IMR-90 (cell line): Measurements from ENCODE around the gene TTLL8. TPM values are rescaled to one million over a fixed set of nuclear protein-coding genes. Genes with fewer than 3 reads are reported as not detected.
"Not testable (repeated sequence)": the region's sequence is repeated elsewhere in the genome, so short reads cannot be mapped to it uniquely, and the experiment has no call there.

Source experiments
- ATAC-seq: fragments of 200-7000 bp; cut with Tn5 transposase; 2 replicates; pipeline ENCODE4 v1.9.1; 2020; ENCODE audit warnings: low read depth, mild to moderate bottlenecking, moderate library complexity
- BruUV-seq: library from RNA; stranded (reverse); fragments of 400-500 nt; replicated peaks from 2 replicates; lab custom pipeline; 2021; lab: Mats Ljungman, UMichigan
- CTCF ChIA-PET: fragments of 300-600 bp; formaldehyde crosslinking; extraction: SDS; loops from one replicate; lab custom pipeline; 2021; ENCODE audit warnings: antibody characterized with exemption; lab: Yijun Ruan, JAX
- POLR2A ChIA-PET: fragments of 300-600 bp; sonication (Branson Sonifier 250); formaldehyde crosslinking; loops from one replicate; lab custom pipeline; 2022; ENCODE audit warnings: antibody characterized with exemption; ENCODE audit not compliant: unreplicated experiment; lab: Charles Lee
- DNase-seq: peaks from one replicate; pipeline ENCODE4 v3.0.0; 2013
- H2AFZ ChIP-seq: replicated peaks from 2 replicates; pipeline ENCODE3; 2013; ENCODE audit warnings: low read length, mild to moderate bottlenecking; ENCODE audit not compliant: poor library complexity
- H2AK5ac ChIP-seq: 2 replicates; pipeline ENCODE4 v1.6.1; 2013; ENCODE audit warnings: low read depth, low read length, inconsistent platforms
- H2AK9ac ChIP-seq: replicated peaks from 2 replicates; pipeline ENCODE3; 2013; ENCODE audit warnings: mild to moderate bottlenecking, low read depth, low read length, moderate library complexity; ENCODE audit not compliant: poor library complexity
- H2BK120ac ChIP-seq: 2 replicates; pipeline ENCODE4 v1.6.1; 2013; ENCODE audit warnings: low read depth, low read length, inconsistent platforms
- H2BK15ac ChIP-seq: 3 replicates; pipeline ENCODE4 v1.6.1; 2013; ENCODE audit warnings: low read depth, low read length, inconsistent platforms
- H2BK20ac ChIP-seq: 2 replicates; pipeline ENCODE4 v1.6.1; 2013; ENCODE audit warnings: low read depth, mild to moderate bottlenecking, inconsistent platforms, low read length, moderate library complexity
- H2BK5ac ChIP-seq: 2 replicates; pipeline ENCODE4 v1.6.1; 2013; ENCODE audit warnings: mild to moderate bottlenecking, low read depth, low read length, inconsistent platforms; ENCODE audit not compliant: poor library complexity, severe bottlenecking
- H3K14ac ChIP-seq: replicated peaks from 2 replicates; pipeline ENCODE4 v1.6.1; 2013; ENCODE audit warnings: low read depth, low read length, inconsistent platforms
- H3K18ac ChIP-seq: 2 replicates; pipeline ENCODE4 v1.6.1; 2013; ENCODE audit warnings: low read depth, low read length, control low read depth
- H3K23ac ChIP-seq: 2 replicates; pipeline ENCODE4 v1.6.1; 2013; ENCODE audit warnings: low read depth, low read length, inconsistent platforms
- H3K27ac ChIP-seq: 2 replicates; pipeline ENCODE4 v1.5.1; 2013; ENCODE audit warnings: mild to moderate bottlenecking, control low read depth, low read length; ENCODE audit not compliant: insufficient read depth
- H3K27me3 ChIP-seq: 2 replicates; pipeline ENCODE4 v1.6.1; 2013; ENCODE audit warnings: low read length; ENCODE audit not compliant: control insufficient read depth, insufficient read depth
- H3K36me3 ChIP-seq: 2 replicates; pipeline ENCODE4 v1.6.1; 2013; ENCODE audit warnings: low read length, mixed read lengths; ENCODE audit not compliant: control insufficient read depth, insufficient read depth
- H3K4ac ChIP-seq: 2 replicates; pipeline ENCODE4 v1.6.1; 2013; ENCODE audit warnings: low read depth, low read length, inconsistent platforms
- H3K4me1 ChIP-seq: 2 replicates; pipeline ENCODE4 v1.6.1; 2013; ENCODE audit warnings: low read length, mixed read lengths; ENCODE audit not compliant: control insufficient read depth, insufficient read depth
- H3K4me2 ChIP-seq: 2 replicates; pipeline ENCODE4 v1.6.1; 2013; ENCODE audit warnings: low read depth, mild to moderate bottlenecking, control low read depth, low read length, moderate library complexity
- H3K4me3 ChIP-seq: 2 replicates; pipeline ENCODE4 v1.5.1; 2013; ENCODE audit warnings: low read depth, mild to moderate bottlenecking, control low read depth, low read length, moderate library complexity; ENCODE audit not compliant: insufficient read depth
- H3K56ac ChIP-seq: 2 replicates; pipeline ENCODE4 v1.6.1; 2013; ENCODE audit warnings: low read length, inconsistent platforms; ENCODE audit not compliant: insufficient read depth; ENCODE audit errors: extremely low read depth
- H3K79me1 ChIP-seq, 2 experiments: 2 replicates each; pipeline ENCODE4 v1.6.1; 2013; ENCODE audit warnings: low read length in 2 of 2, inconsistent platforms in 1 of 2, low read depth in 1 of 2
- H3K9ac ChIP-seq: 2 replicates; pipeline ENCODE4 v1.6.1; 2013; ENCODE audit warnings: low read depth, low read length, control low read depth
- H3K9me1 ChIP-seq: 2 replicates; pipeline ENCODE4 v1.6.1; 2013; ENCODE audit warnings: low read length, inconsistent platforms; ENCODE audit not compliant: insufficient read depth
- H3K9me3 ChIP-seq: 2 replicates; pipeline ENCODE4 v1.6.1; 2013; ENCODE audit warnings: low read length; ENCODE audit not compliant: control insufficient read depth, insufficient read depth
- H4K20me1 ChIP-seq: 2 replicates; pipeline ENCODE4 v1.6.1; 2013; ENCODE audit warnings: low read length, inconsistent platforms; ENCODE audit not compliant: insufficient read depth
- H4K5ac ChIP-seq: 2 replicates; pipeline ENCODE4 v1.6.1; 2013; ENCODE audit warnings: mild to moderate bottlenecking, low read depth, low read length, control low read depth
- H4K8ac ChIP-seq, 2 experiments: 2 replicates each; pipeline ENCODE4 v1.6.1; 2013; ENCODE audit warnings: low read depth in 2 of 2, low read length in 2 of 2, control low read depth in 1 of 2, inconsistent platforms in 1 of 2
- H4K91ac ChIP-seq: 2 replicates; pipeline ENCODE4 v1.6.1; 2013; ENCODE audit warnings: low read depth, low read length, inconsistent platforms; ENCODE audit not compliant: insufficient read depth
- WGBS, 2 experiments: methylation state at CpG; one replicate each; pipeline versions ENCODE4 v1.1.5 to v1.1.7; 2013; ENCODE audit warnings: missing lambda C conversion rate in 2 of 2; ENCODE audit not compliant: insufficient read length in 1 of 2; ENCODE audit errors: extremely low coverage in 2 of 2; 5-methylcytosine and 5-hydroxymethylcytosine counted together
- dilution Hi-C: fragments of 300-500 bp; cut with HindIII; formaldehyde crosslinking; loops from one replicate; pipeline ENCODE4 v1.14.3; 2018; ENCODE audit warnings: low sequenced_read_pairs; ENCODE audit not compliant: unreplicated experiment
- in situ Hi-C: fragments of 300-500 bp; cut with MboI; formaldehyde crosslinking; loops from 3 replicates; pipeline ENCODE4 v1.14.3; 2019; ENCODE audit warnings: low sequenced_read_pairs, inconsistent platforms, mixed read lengths
- intact Hi-C: fragments of 100-400 bp; cut with micrococcal nuclease; formaldehyde crosslinking; loops from 2 replicates; pipeline ENCODE4 v1.10.0; 2022
- polyA plus RNA-seq, 3 experiments: library from polyadenylated mRNA; depleted of rRNA; stranded (reverse); fragments of >200 nt; gene quantifications; 2 replicates each; pipeline ENCODE4 v1.2.3, GENCODE V29; 2012; ENCODE audit warnings: low replicate concordance in 1 of 3
- total RNA-seq: library from RNA; depleted of rRNA; stranded (reverse); fragments of >200 nt; gene quantifications from 2 replicates; pipeline ENCODE4 v1.2.3, GENCODE V29; 2012

Gene TTLL8
- total and polyA plus RNA-seq, 2 of the 4 experiments (the other 2 are of a cell fraction): not detected

DNA sequence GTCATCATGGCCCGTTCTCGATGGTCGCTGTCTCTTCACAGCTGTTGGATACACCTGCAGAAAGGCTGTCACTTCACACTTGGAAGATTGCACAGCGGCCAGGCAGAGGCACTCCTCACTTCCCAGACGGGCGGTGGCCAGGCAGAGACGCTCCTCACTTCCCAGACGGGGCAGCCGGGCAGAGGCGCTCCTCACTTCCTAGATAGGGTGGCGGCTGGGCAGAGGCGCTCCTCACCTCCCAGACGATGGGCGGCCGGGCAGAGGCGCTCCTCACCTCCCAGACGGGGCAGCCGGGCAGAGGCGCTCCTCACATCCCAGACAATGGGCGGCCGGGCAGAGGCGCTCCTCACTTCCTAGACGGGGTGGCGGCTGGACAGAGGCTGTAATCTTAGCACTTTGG is 68.3 kb downstream of the TTLL8 start:
- intact Hi-C loops, in situ Hi-C loops, H3K23ac ChIP-seq: not testable (repeated sequence)

More for the DNA sequence above, 68.3 kb downstream of the TTLL8 start:
- H3K9ac ChIP-seq, POLR2A ChIA-PET, H4K5ac ChIP-seq, dilution Hi-C loops, H2AFZ ChIP-seq, H4K8ac ChIP-seq, H2BK5ac ChIP-seq, H2AK9ac ChIP-seq, H3K27me3 ChIP-seq, H3K27ac ChIP-seq, ATAC-seq, DNase-seq, H3K4me2 ChIP-seq, H3K4me3 ChIP-seq, H2BK20ac ChIP-seq, H3K56ac ChIP-seq, H3K9me1 ChIP-seq, H3K4ac ChIP-seq, BruUV-seq, H3K18ac ChIP-seq, H3K4me1 ChIP-seq, H2AK5ac ChIP-seq, H3K79me1 ChIP-seq, CTCF ChIA-PET, H4K91ac ChIP-seq, H2BK120ac ChIP-seq, H3K14ac ChIP-seq, H3K36me3 ChIP-seq, H4K20me1 ChIP-seq, H2BK15ac ChIP-seq: not testable (repeated sequence)
- H3K9me3 ChIP-seq: peaks cover 21% of the 10 kb centered on the region
- WGBS, 2 experiments: 82% methylated on average over 11 of the region's 24 CpGs; no CpG with 5 or more reads in 1 of the 2 experiments
